Panc1 (cell line): ENCODE measurements around the gene SLC52A3. TPM values are rescaled to one million over a fixed set of nuclear protein-coding genes. Genes with fewer than 3 reads are reported as not detected.

ENCODE experiments used
- total RNA-seq: library from RNA; stranded (reverse); gene quantifications from one replicate; pipeline ENCODE4 v1.2.1, GENCODE V29; 2021; ENCODE audit not compliant: unreplicated experiment

SLC52A3 gene
- total RNA-seq, 1 experiment from 2014 or later: 6.4 TPM

Other genes starting within 250 kb of the SLC52A3 start
- gene CSNK2A1, start 224.7 kb downstream of the SLC52A3 start, total RNA-seq: 191 TPM
- gene TCF15, start 158.2 kb downstream of the SLC52A3 start, total RNA-seq: not detected
- 34.5 TPM for gene SRXN1, start 115.3 kb downstream of the SLC52A3 start, total RNA-seq
- gene SCRT2, start 92.7 kb downstream of the SLC52A3 start, total RNA-seq: not detected
- 7.8 TPM for gene FAM110A, start 65.2 kb upstream of the SLC52A3 start, total RNA-seq
- not detected for gene ANGPT4, start 147.8 kb upstream of the SLC52A3 start, total RNA-seq
- 0.54 TPM for gene RSPO4, start 233.8 kb upstream of the SLC52A3 start, total RNA-seq